ENCODE data around the gene TNFRSF9.

TNFRSF9 gene

DNA sequence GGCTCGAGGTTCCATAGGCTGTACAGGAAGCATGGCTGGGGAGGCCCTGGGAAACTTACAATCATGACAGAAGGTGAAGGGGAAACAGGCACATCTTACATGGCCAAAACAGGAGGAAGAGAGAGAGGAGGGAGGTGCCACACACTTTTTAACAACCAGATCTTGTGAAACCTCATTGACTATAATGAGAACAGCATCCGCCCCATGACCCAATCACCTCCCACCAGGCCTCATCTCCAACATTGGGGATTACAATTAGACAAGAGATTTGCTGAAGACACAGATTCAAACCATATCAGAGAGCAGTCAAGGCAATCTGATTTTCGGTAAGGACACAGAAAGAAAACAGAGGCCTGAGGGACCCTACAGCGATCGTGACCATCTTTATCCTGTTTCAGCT is 41.7 kb downstream of the TNFRSF9 start:
- TF ChIP-seq, protein P1, sequence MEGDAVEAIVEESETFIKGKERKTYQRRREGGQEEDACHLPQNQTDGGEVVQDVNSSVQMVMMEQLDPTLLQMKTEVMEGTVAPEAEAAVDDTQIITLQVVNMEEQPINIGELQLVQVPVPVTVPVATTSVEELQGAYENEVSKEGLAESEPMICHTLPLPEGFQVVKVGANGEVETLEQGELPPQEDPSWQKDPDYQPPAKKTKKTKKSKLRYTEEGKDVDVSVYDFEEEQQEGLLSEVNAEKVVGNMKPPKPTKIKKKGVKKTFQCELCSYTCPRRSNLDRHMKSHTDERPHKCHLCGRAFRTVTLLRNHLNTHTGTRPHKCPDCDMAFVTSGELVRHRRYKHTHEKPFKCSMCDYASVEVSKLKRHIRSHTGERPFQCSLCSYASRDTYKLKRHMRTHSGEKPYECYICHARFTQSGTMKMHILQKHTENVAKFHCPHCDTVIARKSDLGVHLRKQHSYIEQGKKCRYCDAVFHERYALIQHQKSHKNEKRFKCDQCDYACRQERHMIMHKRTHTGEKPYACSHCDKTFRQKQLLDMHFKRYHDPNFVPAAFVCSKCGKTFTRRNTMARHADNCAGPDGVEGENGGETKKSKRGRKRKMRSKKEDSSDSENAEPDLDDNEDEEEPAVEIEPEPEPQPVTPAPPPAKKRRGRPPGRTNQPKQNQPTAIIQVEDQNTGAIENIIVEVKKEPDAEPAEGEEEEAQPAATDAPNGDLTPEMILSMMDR (conservative IDR thresholded peaks at IDR 0.05) = no peak
- TF ChIP-seq ZFX (IDR thresholded peaks at IDR 0.05) = no peak
- H3K27ac ChIP-seq = no peak overlapping the region

DNA sequence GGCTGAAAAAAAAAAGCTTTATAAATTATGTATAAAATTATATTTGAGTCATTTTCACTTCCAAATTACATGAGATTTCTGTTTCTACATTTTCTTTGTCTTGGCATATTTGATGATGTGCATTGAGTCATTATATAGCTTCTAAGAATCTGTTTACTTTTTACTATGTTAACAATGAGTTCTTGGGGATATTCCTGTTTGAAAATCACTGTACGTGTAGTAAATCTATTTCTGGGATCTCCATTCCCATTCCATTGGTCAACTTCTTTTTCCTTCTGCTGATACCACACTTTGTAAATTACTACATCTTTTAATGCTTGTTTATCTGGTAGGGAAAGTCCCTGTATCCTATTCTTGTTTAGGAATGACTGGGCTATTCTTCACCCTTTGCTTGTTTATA is 43.6 kb downstream of the TNFRSF9 start:
- H3K27ac ChIP-seq = no peak overlapping the region
- no peak for TF ChIP-seq ZFX (IDR thresholded peaks at IDR 0.05)
- TF ChIP-seq, protein P1 (conservative IDR thresholded peaks at IDR 0.05) = no peak

DNA sequence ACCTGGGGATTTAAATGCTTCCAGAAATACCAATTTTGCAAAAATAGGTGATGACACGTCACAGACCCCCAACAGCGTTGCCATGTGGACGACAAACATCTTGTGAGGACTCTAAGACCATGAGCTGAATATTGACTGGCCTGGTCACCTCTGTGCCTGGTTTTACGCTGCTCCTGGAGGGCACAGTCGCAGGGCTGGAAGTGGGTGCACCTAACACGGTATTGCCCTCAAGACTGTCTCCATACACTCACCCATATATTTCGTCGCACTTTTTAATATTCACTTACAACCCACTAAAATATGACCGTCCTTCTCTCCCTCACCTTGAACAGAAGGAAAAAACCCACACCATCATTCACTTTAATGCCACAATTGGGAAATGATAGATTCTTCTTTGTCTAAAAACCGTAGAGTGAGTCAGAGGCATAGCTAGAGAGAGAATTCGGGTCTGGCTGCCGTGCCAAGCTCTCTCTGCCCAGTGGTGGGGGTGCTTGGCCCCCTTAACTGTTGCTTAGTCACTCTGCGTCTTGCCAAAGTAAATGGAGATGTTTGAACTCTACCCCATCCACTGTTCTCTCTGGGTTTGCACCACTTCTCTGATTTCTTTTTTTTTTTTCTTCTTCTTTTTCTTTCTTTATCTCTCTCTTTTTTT is 47.0 kb downstream of the TNFRSF9 start:
- TF ChIP-seq ZFX (IDR thresholded peaks at IDR 0.05) = no peak
- TF ChIP-seq, protein P1 (conservative IDR thresholded peaks at IDR 0.05) = no peak

DNA sequence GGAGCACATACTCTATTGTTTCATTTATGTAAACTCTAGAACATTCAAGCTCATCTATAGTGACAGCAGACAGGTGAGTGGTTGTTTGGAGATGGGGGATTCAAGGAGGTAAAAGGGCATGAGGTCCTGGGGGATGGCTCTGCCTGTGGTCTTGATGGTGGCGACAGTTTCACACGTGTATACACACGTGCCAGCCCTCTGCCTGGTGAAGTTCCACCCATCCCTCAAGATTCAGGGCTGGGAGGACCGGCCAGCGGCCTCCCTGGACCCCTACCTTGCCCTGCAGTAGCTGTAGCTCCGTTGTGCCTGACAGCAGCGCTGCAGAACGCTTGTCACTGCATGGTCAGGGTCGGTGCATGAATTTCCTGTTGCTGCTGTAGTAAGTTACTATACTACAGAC is 48.8 kb downstream of the TNFRSF9 start:
- H3K27ac ChIP-seq = no peak overlapping the region
- TF ChIP-seq, protein P1 (conservative IDR thresholded peaks at IDR 0.05) = no peak
- TF ChIP-seq ZFX (IDR thresholded peaks at IDR 0.05) = no peak

More for the DNA sequence above, 47.0 kb downstream of the TNFRSF9 start:
- H3K27ac ChIP-seq = no peak overlapping the region

DNA sequence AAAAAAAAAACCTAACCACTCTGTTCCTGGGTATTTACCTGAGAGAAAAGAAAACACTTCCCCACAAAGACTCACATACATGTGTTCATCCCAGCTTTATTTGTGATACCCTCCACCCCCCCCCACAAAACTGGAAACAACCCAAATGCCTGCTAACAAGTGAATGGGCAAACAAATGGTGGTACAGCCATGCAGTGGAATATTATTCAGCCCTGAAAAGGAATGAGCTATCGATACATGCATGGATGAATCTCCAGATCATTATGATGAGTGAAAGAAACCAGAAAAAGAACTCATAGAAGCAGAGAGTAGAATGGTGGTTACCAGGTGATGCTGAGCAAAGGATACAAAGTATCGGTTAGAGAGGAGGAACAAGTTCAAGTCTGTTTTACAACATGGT is 49.8 kb downstream of the TNFRSF9 start:
- no peak overlapping the region for H3K27ac ChIP-seq

DNA sequence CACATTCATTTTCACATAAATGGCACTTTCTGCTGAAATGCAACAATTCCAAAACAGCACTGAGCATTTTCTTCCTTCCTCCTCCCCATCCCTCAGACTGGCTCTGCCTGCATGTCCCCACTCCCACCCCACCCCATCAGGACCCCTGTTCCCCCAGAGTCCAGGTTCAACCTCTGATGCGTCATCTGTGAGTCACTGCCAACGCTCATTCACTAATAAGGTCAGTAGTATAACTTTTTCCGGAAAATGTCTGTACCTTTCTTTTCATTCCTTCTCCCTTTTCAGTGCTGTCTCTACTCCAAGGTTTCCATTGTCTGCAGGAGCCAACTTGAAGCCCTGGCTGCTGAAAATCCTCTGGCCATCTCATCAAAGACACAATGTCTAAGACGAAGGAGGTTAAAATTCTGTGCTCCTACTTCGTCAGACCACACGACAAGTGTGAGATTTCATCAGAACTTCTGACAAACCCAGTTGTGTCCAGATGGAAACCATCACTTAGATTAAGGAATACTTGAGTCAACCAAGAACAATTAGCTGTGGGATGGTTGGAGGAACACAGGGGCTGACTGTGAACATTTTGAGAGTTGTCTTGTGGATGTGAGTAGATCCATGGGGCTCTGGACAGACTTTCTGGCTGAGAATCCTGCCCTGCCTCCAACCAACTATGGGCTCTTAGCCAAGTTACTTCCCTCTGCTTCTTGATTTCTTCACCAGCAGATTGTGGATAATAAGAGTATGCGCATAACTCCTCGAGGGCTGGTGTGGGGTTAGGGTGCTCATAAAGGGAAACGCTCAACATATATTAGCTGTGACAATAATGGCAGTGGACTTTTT is 52.2 kb downstream of the TNFRSF9 start:
- H3K27ac ChIP-seq = no peak overlapping the region
- TF ChIP-seq, protein P1 (conservative IDR thresholded peaks at IDR 0.05) = no peak
- no peak for TF ChIP-seq ZFX (IDR thresholded peaks at IDR 0.05)

More for the DNA sequence above, 49.8 kb downstream of the TNFRSF9 start:
- no peak for TF ChIP-seq ZFX (IDR thresholded peaks at IDR 0.05)

DNA sequence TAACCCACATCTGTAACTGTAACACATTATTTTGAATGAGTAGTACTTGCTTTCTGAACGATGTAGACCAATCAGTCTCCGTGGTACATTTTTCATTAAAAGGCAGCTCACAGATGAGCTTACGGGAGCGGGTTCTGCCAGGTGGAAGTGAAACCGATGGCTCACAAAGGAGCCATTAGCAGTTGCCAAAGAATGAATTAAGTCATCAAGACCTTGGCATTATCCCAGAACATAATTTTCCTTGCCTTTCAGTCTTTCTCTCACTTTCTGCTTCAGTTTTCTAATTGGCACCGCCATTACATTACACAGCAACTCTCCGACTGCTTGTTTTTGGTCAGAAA is 54.3 kb downstream of the TNFRSF9 start:
- TF ChIP-seq, protein P1 (conservative IDR thresholded peaks at IDR 0.05) = no peak
- no peak for TF ChIP-seq ZFX (IDR thresholded peaks at IDR 0.05)
- no peak overlapping the region for H3K27ac ChIP-seq

All from C4-2B (cell line).